H1 (cell line): ENCODE results near the gene C6orf62. TPM values are rescaled to one million over a fixed set of nuclear protein-coding genes. Genes with fewer than 3 reads are reported as not detected.

ENCODE experiments used
- CTCF ChIA-PET: fragments of 300-600 bp; sonication (Branson Sonifier 250); formaldehyde crosslinking; loops from one replicate; lab custom pipeline; 2021; ENCODE audit not compliant: partially characterized antibody; lab: Charles Lee
- POLR2A ChIA-PET: fragments of 300-600 bp; sonication (Branson Sonifier 250); formaldehyde crosslinking; loops from one replicate; lab custom pipeline; 2021; ENCODE audit warnings: inconsistent platforms; ENCODE audit not compliant: partially characterized antibody; lab: Charles Lee
- DNase-seq, 2 experiments: peaks; one replicate each; pipeline versions ENCODE4 v3.0.0 to v3.0.0-alpha.2; 2010 to 2022; ENCODE audit warnings: low spot score in 2 of 2, low read depth in 1 of 2, mixed read lengths in 1 of 2
- FAIRE-seq: peaks from 2 replicates; lab custom pipeline; 2011; peaks lifted over from hg19 to GRCh38; lab: Jason Lieb, UNC
- H2AFZ ChIP-seq: 2 replicates; pipeline ENCODE4 v1.8.1; 2012; ENCODE audit warnings: low read length, inconsistent platforms
- H2AK5ac ChIP-seq: 2 replicates; pipeline ENCODE4 v1.6.1; 2013; ENCODE audit warnings: low read depth, low read length
- H2BK120ac ChIP-seq: replicated peaks from 2 replicates; pipeline ENCODE3; 2013; ENCODE audit warnings: low read depth, low read length, inconsistent platforms
- H2BK12ac ChIP-seq: 2 replicates; pipeline ENCODE4 v1.6.1; 2013; ENCODE audit warnings: low read depth, low read length
- H2BK15ac ChIP-seq: 2 replicates; pipeline ENCODE4 v1.6.1; 2013; ENCODE audit warnings: low read length
- H2BK20ac ChIP-seq: 2 replicates; pipeline ENCODE4 v1.6.1; 2013; ENCODE audit warnings: low read length
- H2BK5ac ChIP-seq: 2 replicates; pipeline ENCODE4 v1.6.1; 2013; ENCODE audit warnings: low read depth, low read length
- H3K14ac ChIP-seq: 2 replicates; pipeline ENCODE4 v1.6.1; 2013; ENCODE audit warnings: inconsistent platforms; ENCODE audit not compliant: insufficient read length
- H3K18ac ChIP-seq: 2 replicates; pipeline ENCODE4 v1.6.1; 2013; ENCODE audit warnings: low read length; ENCODE audit errors: extremely low read depth
- H3K23ac ChIP-seq: 2 replicates; pipeline ENCODE4 v1.6.1; 2013; ENCODE audit warnings: inconsistent platforms; ENCODE audit not compliant: insufficient read length
- H3K23me2 ChIP-seq: 2 replicates; pipeline ENCODE4 v1.6.1; 2013; ENCODE audit warnings: low read depth, low read length
- H3K27ac ChIP-seq: 2 replicates; pipeline ENCODE4 v1.6.1; 2011; ENCODE audit warnings: low read depth, low read length, inconsistent platforms
- H3K27me3 ChIP-seq, 4 experiments: replicated peaks in 1 of 4; 1 replicate in 1 of 4; 2 replicates in 3 of 4; pipeline versions ENCODE4 v1.6.1 to v1.8.1; 2011 to 2013; ENCODE audit warnings: low read length in 3 of 4, mild to moderate bottlenecking in 3 of 4, inconsistent platforms in 2 of 4, mixed read lengths in 2 of 4, moderate library complexity in 1 of 4; ENCODE audit not compliant: control insufficient read depth in 3 of 4, insufficient read depth in 3 of 4; ENCODE audit errors: extremely low read depth in 1 of 4
- H3K36me3 ChIP-seq, 4 experiments: 2 replicates each; pipeline versions ENCODE4 v1.6.1 to v1.8.1; 2011 to 2013; ENCODE audit warnings: mild to moderate bottlenecking in 4 of 4, low read length in 3 of 4, moderate library complexity in 2 of 4, control low read depth in 1 of 4, inconsistent platforms in 1 of 4; ENCODE audit not compliant: insufficient read depth in 4 of 4, control insufficient read depth in 2 of 4
- H3K4ac ChIP-seq: replicated peaks from 2 replicates; pipeline ENCODE3; 2013; ENCODE audit warnings: low read length, low read depth, mixed read lengths, inconsistent platforms; ENCODE audit not compliant: insufficient read length
- H3K4me1 ChIP-seq, 4 experiments: replicated peaks in 1 of 4; 1 replicate in 1 of 4; 2 replicates in 3 of 4; pipeline versions ENCODE4 v1.6.1 to v1.8.1; 2011 to 2013; ENCODE audit warnings: low read length in 3 of 4, inconsistent platforms in 2 of 4, mixed read lengths in 1 of 4; ENCODE audit not compliant: insufficient read depth in 4 of 4, control insufficient read depth in 3 of 4
- H3K4me2 ChIP-seq, 2 experiments: 2 replicates each; pipeline versions ENCODE4 v1.6.1 to v1.8.1; 2011 to 2013; ENCODE audit warnings: low read depth in 2 of 2, low read length in 2 of 2, control low read depth in 1 of 2, inconsistent platforms in 1 of 2, mild to moderate bottlenecking in 1 of 2; ENCODE audit not compliant: insufficient read depth in 1 of 2
- H3K4me3 ChIP-seq, 4 experiments: fragments of 200-600, 300-600 bp in 1 of 4; sonication (generic), shearing (Covaris generic), sonication (Bioruptor Twin) in 1 of 4; 2 replicates each; pipeline versions ENCODE4 v1.5.1 to v1.8.1; 2011 to 2016; ENCODE audit warnings: low read length in 4 of 4, low read depth in 3 of 4, control low read depth in 2 of 4, inconsistent platforms in 2 of 4, mild to moderate bottlenecking in 2 of 4, mixed read lengths in 1 of 4, moderate library complexity in 1 of 4; ENCODE audit not compliant: insufficient read depth in 2 of 4; ENCODE audit errors: extremely low read depth in 1 of 4
- H3K56ac ChIP-seq: replicated peaks from 2 replicates; pipeline ENCODE3; 2013; ENCODE audit warnings: low read depth, mild to moderate bottlenecking, mixed read lengths, low read length, inconsistent platforms; ENCODE audit not compliant: insufficient read length
- H3K79me1 ChIP-seq: 2 replicates; pipeline ENCODE4 v1.6.1; 2013; ENCODE audit warnings: low read depth, low read length, control low read depth
- H3K79me2 ChIP-seq, 2 experiments: 2 replicates each; pipeline versions ENCODE4 v1.6.1 to v1.8.1; 2012 to 2013; ENCODE audit warnings: low read length in 2 of 2, mild to moderate bottlenecking in 2 of 2, inconsistent platforms in 1 of 2; ENCODE audit not compliant: insufficient read depth in 2 of 2, control insufficient read depth in 1 of 2
- H3K9ac ChIP-seq, 4 experiments: replicated peaks in 1 of 4; 1 replicate in 1 of 4; 2 replicates in 3 of 4; pipeline versions ENCODE4 v1.6.1 to v1.8.1; 2011 to 2013; ENCODE audit warnings: low read depth in 3 of 4, low read length in 3 of 4, control low read depth in 2 of 4, mild to moderate bottlenecking in 2 of 4, moderate library complexity in 2 of 4, inconsistent platforms in 1 of 4; ENCODE audit errors: extremely low read depth in 1 of 4
- H3K9me3 ChIP-seq, 2 experiments: 2 replicates each; pipeline versions ENCODE4 v1.6.1 to v1.8.1; 2012 to 2013; ENCODE audit warnings: mild to moderate bottlenecking in 2 of 2, moderate library complexity in 2 of 2, control low read depth in 1 of 2, inconsistent platforms in 1 of 2, low read depth in 1 of 2, low read length in 1 of 2, mixed read lengths in 1 of 2; ENCODE audit not compliant: insufficient read depth in 2 of 2
- H4K20me1 ChIP-seq, 2 experiments: replicated peaks in 1 of 2; 2 replicates each; pipeline versions ENCODE3 to v1.8.1; 2011 to 2013; ENCODE audit warnings: inconsistent platforms in 2 of 2, low read length in 2 of 2, mild to moderate bottlenecking in 1 of 2; ENCODE audit not compliant: insufficient read depth in 2 of 2, control insufficient read depth in 1 of 2
- H4K5ac ChIP-seq: 2 replicates; pipeline ENCODE4 v1.6.1; 2013; ENCODE audit warnings: low read length, low read depth, mixed read lengths, inconsistent platforms; ENCODE audit not compliant: insufficient read length
- H4K8ac ChIP-seq: 2 replicates; pipeline ENCODE4 v1.8.0; 2013; ENCODE audit warnings: mild to moderate bottlenecking, moderate library complexity, low read length, inconsistent platforms; ENCODE audit not compliant: insufficient read depth; ENCODE audit errors: extremely low read depth
- H4K91ac ChIP-seq: replicated peaks from 2 replicates; pipeline ENCODE3; 2013; ENCODE audit warnings: low read length, mixed read lengths, inconsistent platforms; ENCODE audit not compliant: insufficient read length
- CEBPB ChIP-seq: IDR thresholded peaks from 2 replicates; pipeline ENCODE4 v1.6.1; 2012; ENCODE audit warnings: low read depth, low read length
- GTF2F1 ChIP-seq: IDR thresholded peaks from 2 replicates; pipeline ENCODE4 v1.6.1; 2012; ENCODE audit warnings: low read depth, low read length, improper control_type of control experiment, borderline replicate concordance
- HDAC6 ChIP-seq: IDR thresholded peaks from one replicate; pipeline ENCODE4 v1.7.1; 2012; ENCODE audit warnings: low read depth, mild to moderate bottlenecking, inconsistent platforms, low read length, moderate library complexity
- JUN ChIP-seq: IDR thresholded peaks from 2 replicates; pipeline ENCODE4 v1.6.1; 2011; ENCODE audit warnings: low read depth, mild to moderate bottlenecking, improper control_type of control experiment, low read length
- RFX5 ChIP-seq: IDR thresholded peaks from 2 replicates; pipeline ENCODE4 v1.6.1; 2011; ENCODE audit warnings: low read depth, low read length, improper control_type of control experiment, borderline replicate concordance
- SIN3A ChIP-seq, 2 experiments: IDR thresholded peaks in 1 of 2; conservative IDR thresholded peaks in 1 of 2; 2 replicates each; pipeline ENCODE4 v1.6.1; 2011 to 2012; ENCODE audit warnings: low read length in 2 of 2, improper control_type of control experiment in 1 of 2, low read depth in 1 of 2, mild to moderate bottlenecking in 1 of 2
- SIRT6 ChIP-seq: IDR thresholded peaks from one replicate; pipeline ENCODE4 v1.7.1; 2012; ENCODE audit warnings: low read length, inconsistent platforms
- SUZ12 ChIP-seq: fragments of 200-600 bp; sonication (generic); IDR thresholded peaks from 2 replicates; pipeline ENCODE4 v1.6.1; 2012; ENCODE audit warnings: mild to moderate bottlenecking, inconsistent platforms, low read length, moderate library complexity, mixed read lengths
- TAF7 ChIP-seq: optimal IDR thresholded peaks from 2 replicates; pipeline ENCODE3; 2011; ENCODE audit warnings: low read depth, mild to moderate bottlenecking, inconsistent platforms, low read length, moderate library complexity, borderline replicate concordance
- YY1 ChIP-seq: IDR thresholded peaks from 2 replicates; pipeline ENCODE4 v1.6.1; 2011; ENCODE audit warnings: low read depth, mild to moderate bottlenecking, low read length
- WGBS, 2 experiments: shearing (Covaris generic) in 1 of 2; methylation state at CpG; one replicate each; pipeline versions ENCODE4 v1.1.6 to v1.1.7; 2013 to 2015; ENCODE audit warnings: low lambda C conversion rate in 2 of 2, mixed read lengths in 2 of 2, inconsistent platforms in 1 of 2, low coverage in 1 of 2, missing lambda C conversion rate in 1 of 2; ENCODE audit not compliant: insufficient replicate concordance in 2 of 2, insufficient coverage in 1 of 2, insufficient read length in 1 of 2; ENCODE audit errors: extremely low coverage in 1 of 2, missing lambda C conversion rate in 1 of 2; 5-methylcytosine and 5-hydroxymethylcytosine counted together
- polyA plus RNA-seq, 7 experiments: library from polyadenylated mRNA; depleted of rRNA in 3 of 7; stranded (reverse) in 5 of 7; unstranded in 2 of 7; fragments of >200 nt in 5 of 7; fragments of 200-250 nt in 2 of 7; gene quantifications; 1 replicate in 5 of 7; 2 replicates in 1 of 7; 4 replicates in 1 of 7; pipeline versions ENCODE4 v1.2.1 to v1.2.3, GENCODE V29; 2011 to 2013; ENCODE audit warnings: missing spikeins in 2 of 7, mixed read lengths in 2 of 7
- total RNA-seq: library from RNA; stranded (reverse); fragmentation: NEBNext Ultra II Directional; extraction: Animal tissue kit (Norgen Biotek cat#: 25700); gene quantifications from 2 replicates; pipeline ENCODE4 v1.2.1, GENCODE V29; 2021
- TF ChIP-seq, protein P1 (sequence below): IDR thresholded peaks from 2 replicates; pipeline ENCODE4 v1.6.1; 2012; ENCODE audit warnings: inconsistent platforms
- TF ChIP-seq, protein P2 (sequence below): IDR thresholded peaks from 2 replicates; pipeline ENCODE4 v1.6.1; 2012; ENCODE audit warnings: low read length, inconsistent platforms

The C6orf62 gene
- total and polyA plus RNA-seq, 2 of the 8 experiments (the other 6 are each of a cell fraction or from before 2014, with no cell fraction given) = 25.6 to 101 TPM

DNA sequence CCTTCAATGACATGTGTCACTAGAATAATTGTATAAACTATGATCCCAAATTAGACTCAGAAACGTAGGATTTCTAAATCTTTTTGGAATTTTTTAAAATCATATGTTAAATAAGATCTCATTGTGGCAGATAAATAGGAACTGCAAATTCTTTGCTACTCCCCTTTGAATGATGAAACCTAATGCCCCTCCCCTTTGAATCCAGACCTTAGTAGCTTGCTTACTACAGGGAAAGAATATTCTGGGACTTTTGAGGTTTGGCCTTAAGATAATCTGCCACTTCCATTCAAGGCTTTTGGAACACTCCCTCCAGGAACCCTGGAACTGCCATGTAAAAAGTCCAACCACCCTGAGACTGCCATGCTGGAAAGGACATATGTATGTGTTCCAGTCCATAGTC lies 59.4 kb downstream of the C6orf62 start:
- Histone ChIP-seq H3K4me1 (peaks cover 2 to 3% (median 2%) of the 10 kb centered on the region in 4 experiments; a peak in 4 of 7 replicates), H4K91ac (no peak overlapping the region), H3K4me2 (no peak overlapping the region), H3K27me3 (no peaks in the 10 kb centered on the region), H2BK20ac (no peak overlapping the region), H3K4ac (no peak overlapping the region), H2AFZ (no peak overlapping the region), H2AK5ac (no peak overlapping the region), H2BK5ac (no peak overlapping the region), H3K56ac (no peak overlapping the region), H3K36me3 (peaks cover 5 to 39% (median 12%) of the 10 kb centered on the region in 4 experiments; a peak in 7 of 8 replicates), H3K18ac (no peak overlapping the region), H2BK12ac (no peak overlapping the region; the same call in 1 of the 2 replicates), H2BK15ac (no peak overlapping the region), H3K9ac (no peak overlapping the region), H3K4me3 (peak overlapping the region in 1 of 4 experiments; percentile 13; a peak in 1 of 8 replicates), H3K9me3 (no peaks in the 10 kb centered on the region), H3K79me1 (peaks cover 4% of the 10 kb centered on the region; the same call in 1 of the 2 replicates), H2BK120ac (no peak overlapping the region), H4K5ac (no peak overlapping the region), H3K23me2 (no peaks in the 10 kb centered on the region), H3K14ac (no peak overlapping the region), H4K20me1 (peaks cover 0 to 3% of the 10 kb centered on the region in 2 experiments), H4K8ac (no peak overlapping the region), H3K23ac (no peak overlapping the region), H3K79me2 (peaks cover 0 to 69% of the 10 kb centered on the region in 2 experiments; a peak in 3 of 4 replicates), H3K27ac (no peak overlapping the region)
- POLR2A ChIA-PET = interaction anchor here (0.6 to 1.7 kb wide), 5 partner anchors 10 to 66 kb away, joined by 3 to 18 read pairs (median 6); partner anchors contain the start of gene KIAA0319
- FAIRE-seq = no peak
- CTCF ChIA-PET = interaction anchor here (1.9 kb wide), 1 partner anchor 75 kb away, joined by 4 read pairs; no protein-coding TSS in a partner anchor
- DNase-seq = no peak
- WGBS, 2 experiments = 88% methylated on average over 1 of the region's 1 CpG; no CpG with 5 or more reads in 1 of the 2 experiments
- no peak for TF ChIP-seq RFX5
- TF ChIP-seq JUN = no peak
- TF ChIP-seq, protein P1, sequence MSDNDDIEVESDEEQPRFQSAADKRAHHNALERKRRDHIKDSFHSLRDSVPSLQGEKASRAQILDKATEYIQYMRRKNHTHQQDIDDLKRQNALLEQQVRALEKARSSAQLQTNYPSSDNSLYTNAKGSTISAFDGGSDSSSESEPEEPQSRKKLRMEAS = no peak
- no peak for TF ChIP-seq YY1
- no peak for TF ChIP-seq TAF7
- no peak for TF ChIP-seq GTF2F1
- TF ChIP-seq SUZ12 = no peak
- no peak for TF ChIP-seq SIN3A (conservative IDR thresholded peaks at IDR 0.05 in 1 of 2, IDR thresholded peaks at IDR 0.05 in 1 of 2; ENCODE audit: low read depth in 1 of 2, low read length in 2 of 2)
- no peak for TF ChIP-seq CEBPB
- TF ChIP-seq, protein P2, sequence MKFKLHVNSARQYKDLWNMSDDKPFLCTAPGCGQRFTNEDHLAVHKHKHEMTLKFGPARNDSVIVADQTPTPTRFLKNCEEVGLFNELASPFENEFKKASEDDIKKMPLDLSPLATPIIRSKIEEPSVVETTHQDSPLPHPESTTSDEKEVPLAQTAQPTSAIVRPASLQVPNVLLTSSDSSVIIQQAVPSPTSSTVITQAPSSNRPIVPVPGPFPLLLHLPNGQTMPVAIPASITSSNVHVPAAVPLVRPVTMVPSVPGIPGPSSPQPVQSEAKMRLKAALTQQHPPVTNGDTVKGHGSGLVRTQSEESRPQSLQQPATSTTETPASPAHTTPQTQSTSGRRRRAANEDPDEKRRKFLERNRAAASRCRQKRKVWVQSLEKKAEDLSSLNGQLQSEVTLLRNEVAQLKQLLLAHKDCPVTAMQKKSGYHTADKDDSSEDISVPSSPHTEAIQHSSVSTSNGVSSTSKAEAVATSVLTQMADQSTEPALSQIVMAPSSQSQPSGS = no peak
- TF ChIP-seq HDAC6 = no peak
- TF ChIP-seq SIRT6 = no peak
